C4-2B (cell line): ENCODE results near the gene RAB40C.

ENCODE experiments used
- H3K27ac ChIP-seq: fragments of 450-650 bp; 2 replicates; pipeline ENCODE4 v1.5.1; 2017
- CTCF ChIP-seq: fragments of 450-650 bp; conservative IDR thresholded peaks from 2 replicates; pipeline ENCODE4 v1.5.1; 2017; ENCODE audit warnings: mild to moderate bottlenecking
- ZFX ChIP-seq: fragments of 450-650 bp; IDR thresholded peaks from 2 replicates; pipeline ENCODE4 v1.6.1; 2017

The RAB40C gene

GRCh38 chr16:589658-590187 is at the start of gene RAB40C:
RAB40C (plus strand) TSS chr16:590066; CDS start chr16:590292, 226 bp downstream.
- H3K27ac ChIP-seq: peak within 1 kb of the TSS; percentile 99
- TF ChIP-seq ZFX (no peak), CTCF (no peak)

GRCh38 chr16:540645-541340 is 49.1 kb upstream of the RAB40C start:
- TF ChIP-seq ZFX (no peak), CTCF (no peak)
- no peak overlapping the region for H3K27ac ChIP-seq

- no peak overlapping the region for H3K27ac ChIP-seq
- TF ChIP-seq CTCF (no peak), ZFX (no peak)
Measured at GRCh38 chr16:543301-544164, 46.3 kb upstream of the RAB40C start.

GRCh38 chr16:544517-544916 is 45.3 kb upstream of the RAB40C start:
- no peak for TF ChIP-seq CTCF
- no peak for TF ChIP-seq ZFX
- no peak overlapping the region for H3K27ac ChIP-seq

- H3K27ac ChIP-seq: no peak overlapping the region; the same call in 1 of the 2 replicates
- peak; percentile 92 for TF ChIP-seq CTCF
- TF ChIP-seq ZFX: no peak
Measured at GRCh38 chr16:546909-547770, 42.7 kb upstream of the RAB40C start.

- H3K27ac ChIP-seq: no peak overlapping the region
- TF ChIP-seq CTCF: no peak
- no peak for TF ChIP-seq ZFX
Measured at GRCh38 chr16:548586-548985, 41.3 kb upstream of the RAB40C start.
